ENCODE results near the gene MAVS.

The MAVS gene

GRCh38 chr20:3911956-3912355 is 65.3 kb downstream of the MAVS start:
- Histone ChIP-seq H4K20me1 (ENCODE audit: low read depth, low read length) (peaks cover 39% of the 10 kb centered on the region; the same call in 1 of the 2 replicates), H3F3A (ENCODE audit: insufficient read depth) (peaks cover 7% of the 10 kb centered on the region; the same call in 1 of the 2 replicates), H3K79me2 (ENCODE audit: insufficient read depth, low read length) (peaks cover 90% of the 10 kb centered on the region), H3K9ac (ENCODE audit: low read length) (no peak overlapping the region), H2AFZ (ENCODE audit: low read depth, low read length, severe bottlenecking) (no peak overlapping the region), H3K36me3 (ENCODE audit: low read length) (peaks cover 54% of the 10 kb centered on the region), H3K4me2 (ENCODE audit: low read depth, low read length, poor library complexity, severe bottlenecking) (no peak overlapping the region), H3K27me3 (ENCODE audit: low read length) (no peaks in the 10 kb centered on the region), H3K4me3 (ENCODE audit: insufficient read depth, low read length, poor library complexity, severe bottlenecking) (no peak overlapping the region), H3K9me2 (replicated peaks; ENCODE audit: insufficient read depth, low read length) (no peaks in the 10 kb centered on the region), H3K27ac (ENCODE audit: low read depth, low read length) (no peak overlapping the region), H3K9me3 (ENCODE audit: insufficient read depth, low read length) (no peaks in the 10 kb centered on the region)
- no peak for TF ChIP-seq EZH2phosphoT487 (conservative IDR thresholded peaks at IDR 0.05; ENCODE audit: low read length)
- no peak for TF ChIP-seq CTCF (IDR thresholded peaks at IDR 0.05; ENCODE audit: insufficient read depth, low read length, poor library complexity, severe bottlenecking)

DNA sequence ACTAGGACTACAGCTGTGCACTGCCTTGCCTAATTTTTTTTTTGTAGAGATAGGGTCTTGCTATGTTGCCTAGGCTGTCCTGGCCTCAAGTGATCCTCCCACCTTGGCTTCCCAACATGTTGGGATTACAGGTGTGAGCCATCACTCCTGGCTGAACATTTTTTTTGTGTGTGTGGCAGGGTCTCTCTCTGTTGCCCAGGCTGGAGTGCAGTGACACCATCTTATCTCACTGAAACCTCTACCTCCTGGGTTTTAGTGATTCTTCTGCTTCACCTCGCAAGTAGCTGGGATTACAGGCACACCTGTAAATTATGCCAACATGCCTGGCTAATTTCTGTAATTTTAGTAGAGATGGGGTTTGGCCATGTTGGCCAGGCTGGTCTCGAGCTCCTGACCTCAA is 67.8 kb downstream of the MAVS start:
- Histone ChIP-seq H3K4me3 (ENCODE audit: insufficient read depth, low read length, poor library complexity, severe bottlenecking) (no peak overlapping the region), H4K20me1 (ENCODE audit: low read depth, low read length) (peaks cover 35% of the 10 kb centered on the region), H3K4me2 (ENCODE audit: low read depth, low read length, poor library complexity, severe bottlenecking) (no peak overlapping the region), H3K9ac (ENCODE audit: low read length) (no peak overlapping the region), H3F3A (ENCODE audit: insufficient read depth) (peaks cover 7% of the 10 kb centered on the region; the same call in 1 of the 2 replicates), H3K79me2 (ENCODE audit: insufficient read depth, low read length) (peaks cover 85% of the 10 kb centered on the region), H3K27ac (ENCODE audit: low read depth, low read length) (no peak overlapping the region), H3K36me3 (ENCODE audit: low read length) (peaks cover 59% of the 10 kb centered on the region), H3K9me2 (replicated peaks; ENCODE audit: insufficient read depth, low read length) (no peaks in the 10 kb centered on the region), H3K9me3 (ENCODE audit: insufficient read depth, low read length) (no peaks in the 10 kb centered on the region), H3K27me3 (ENCODE audit: low read length) (no peaks in the 10 kb centered on the region), H2AFZ (ENCODE audit: low read depth, low read length, severe bottlenecking) (no peak overlapping the region)
- TF ChIP-seq CTCF (IDR thresholded peaks at IDR 0.05; ENCODE audit: insufficient read depth, low read length, poor library complexity, severe bottlenecking): no peak
- TF ChIP-seq EZH2phosphoT487 (conservative IDR thresholded peaks at IDR 0.05; ENCODE audit: low read length): no peak

DNA sequence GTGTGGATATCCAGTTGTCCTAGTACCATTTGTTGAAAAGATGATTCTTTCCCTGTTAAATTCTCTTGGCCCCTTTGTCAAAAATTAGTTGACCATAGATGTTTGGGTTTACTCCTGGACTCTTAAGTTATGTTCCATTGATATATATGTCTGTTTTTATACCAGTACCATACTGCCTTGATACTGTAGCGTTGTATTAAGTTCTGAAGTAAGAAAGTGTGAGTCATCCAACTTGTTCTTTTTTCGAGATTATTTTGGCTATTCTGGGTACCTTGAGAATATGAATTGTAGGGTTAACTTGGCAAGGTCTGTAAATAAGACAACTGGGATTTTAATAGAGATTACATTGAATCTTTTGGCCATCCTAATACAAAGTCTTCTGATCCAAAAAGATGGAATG is 69.1 kb downstream of the MAVS start:
- Histone ChIP-seq H3K9me3 (ENCODE audit: insufficient read depth, low read length) (no peaks in the 10 kb centered on the region), H3K36me3 (ENCODE audit: low read length) (peaks cover 56% of the 10 kb centered on the region; the same call in 1 of the 2 replicates), H2AFZ (ENCODE audit: low read depth, low read length, severe bottlenecking) (no peak overlapping the region), H3K4me2 (ENCODE audit: low read depth, low read length, poor library complexity, severe bottlenecking) (no peak overlapping the region), H3K27me3 (ENCODE audit: low read length) (no peaks in the 10 kb centered on the region), H3K9me2 (replicated peaks; ENCODE audit: insufficient read depth, low read length) (no peaks in the 10 kb centered on the region), H3K9ac (ENCODE audit: low read length) (no peak overlapping the region), H3F3A (ENCODE audit: insufficient read depth) (peaks cover 4% of the 10 kb centered on the region; the same call in 1 of the 2 replicates), H3K27ac (ENCODE audit: low read depth, low read length) (no peak overlapping the region), H3K4me3 (ENCODE audit: insufficient read depth, low read length, poor library complexity, severe bottlenecking) (no peak overlapping the region), H4K20me1 (ENCODE audit: low read depth, low read length) (peaks cover 33% of the 10 kb centered on the region), H3K79me2 (ENCODE audit: insufficient read depth, low read length) (peaks cover 74% of the 10 kb centered on the region)
- TF ChIP-seq CTCF (IDR thresholded peaks at IDR 0.05; ENCODE audit: insufficient read depth, low read length, poor library complexity, severe bottlenecking) (no peak), EZH2phosphoT487 (conservative IDR thresholded peaks at IDR 0.05; ENCODE audit: low read length) (no peak)
